GM23248 (cell line): Measurements from ENCODE around the gene RDH8. TPM values are rescaled to one million over a fixed set of nuclear protein-coding genes. Genes with fewer than 3 reads are reported as not detected.

Experiments
- DNase-seq: peaks from one replicate; pipeline ENCODE4 v3.0.0-alpha.2; 2015
- H2AFZ ChIP-seq: fragments of 200-600 bp; sonication (generic); 2 replicates; pipeline ENCODE4 v1.6.1; 2016; ENCODE audit warnings: antibody characterized with exemption
- H3F3A ChIP-seq: fragments of 200-600 bp; sonication (generic); 2 replicates; pipeline ENCODE4 v1.6.1; 2016; ENCODE audit warnings: mild to moderate bottlenecking, antibody characterized with exemption, mixed run types; ENCODE audit not compliant: insufficient read depth
- H3K27ac ChIP-seq: fragments of 200-600 bp; sonication (generic); 2 replicates; pipeline ENCODE4 v1.5.1; 2016; ENCODE audit warnings: mild to moderate bottlenecking
- H3K27me3 ChIP-seq: fragments of 200-600 bp; sonication (generic); replicated peaks from 2 replicates; pipeline ENCODE4 v1.6.1; 2016; ENCODE audit warnings: mild to moderate bottlenecking; ENCODE audit not compliant: insufficient read depth
- H3K36me3 ChIP-seq: fragments of 200-600 bp; sonication (generic); 2 replicates; pipeline ENCODE4 v1.6.1; 2016; ENCODE audit warnings: low read depth, mild to moderate bottlenecking
- H3K4me1 ChIP-seq: fragments of 200-600 bp; sonication (generic); 2 replicates; pipeline ENCODE4 v1.6.1; 2016; ENCODE audit warnings: mild to moderate bottlenecking; ENCODE audit not compliant: insufficient read depth
- H3K4me2 ChIP-seq: fragments of 200-600 bp; sonication (generic); one replicate; pipeline ENCODE4 v1.6.1; 2016; ENCODE audit warnings: mild to moderate bottlenecking; ENCODE audit not compliant: unreplicated experiment
- H3K4me3 ChIP-seq: fragments of 200-600 bp; sonication (generic); 2 replicates; pipeline ENCODE4 v1.5.1; 2016; ENCODE audit warnings: mild to moderate bottlenecking
- H3K79me2 ChIP-seq: fragments of 200-600 bp; sonication (generic); 2 replicates; pipeline ENCODE4 v1.6.1; 2016; ENCODE audit warnings: mild to moderate bottlenecking; ENCODE audit not compliant: insufficient read depth
- H3K9ac ChIP-seq: fragments of 200-600 bp; sonication (generic); 2 replicates; pipeline ENCODE4 v1.6.1; 2016; ENCODE audit warnings: mild to moderate bottlenecking
- H3K9me2 ChIP-seq: fragments of 200-600 bp; sonication (generic); 2 replicates; pipeline ENCODE4 v1.6.1; 2016; ENCODE audit warnings: mixed run types, mild to moderate bottlenecking, moderate library complexity; ENCODE audit not compliant: insufficient read depth
- H3K9me3 ChIP-seq: fragments of 200-600 bp; sonication (generic); one replicate; pipeline ENCODE4 v1.6.1; 2017; ENCODE audit warnings: low read depth
- H4K20me1 ChIP-seq: fragments of 200-600 bp; sonication (generic); 2 replicates; pipeline ENCODE4 v1.6.0; 2016; ENCODE audit not compliant: insufficient read depth
- EZH2 ChIP-seq: fragments of 200-600 bp; sonication (generic); IDR thresholded peaks from 2 replicates; pipeline ENCODE4 v1.6.1; 2018; ENCODE audit warnings: antibody characterized with exemption, mild to moderate bottlenecking; ENCODE audit not compliant: insufficient read depth, poor library complexity, severe bottlenecking
- EZH2phosphoT487 ChIP-seq: fragments of 200-600 bp; sonication (generic); IDR thresholded peaks from 2 replicates; pipeline ENCODE4 v1.6.1; 2018; ENCODE audit warnings: antibody characterized with exemption, moderate library complexity, mild to moderate bottlenecking, low read depth; ENCODE audit not compliant: insufficient read depth
- WGBS, 2 experiments: methylation state at CpG; one replicate each; pipeline ENCODE4 v1.1.6; 2015 to 2017; ENCODE audit warnings: low lambda C conversion rate in 2 of 2, low coverage in 1 of 2; ENCODE audit errors: missing lambda C conversion rate in 2 of 2; 5-methylcytosine and 5-hydroxymethylcytosine counted together
- in situ Hi-C: fragments of 300-500 bp; cut with MboI; formaldehyde crosslinking; loops from 2 replicates; pipeline ENCODE4 v1.15.0; 2020
- polyA plus RNA-seq: library from polyadenylated mRNA; unstranded; fragments of >200 nt; fragmentation: Nextera tagmentation; extraction: Ambion mirVana; gene quantifications from 2 replicates; pipeline ENCODE4 v1.2.1, GENCODE V29; 2016
- total RNA-seq: library from RNA; depleted of rRNA; stranded (reverse); fragments of >200 nt; shearing (Covaris generic); gene quantifications from 2 replicates; pipeline ENCODE4 v1.2.3, GENCODE V29; 2014

Gene RDH8
- total and polyA plus RNA-seq, 2 experiments from 2014 or later = 0.19 to 0.97 TPM

- Histone ChIP-seq H3F3A (no peaks in the 10 kb centered on the region), H4K20me1 (no peaks in the 10 kb centered on the region), H3K79me2 (no peaks in the 10 kb centered on the region), H3K9me3 (no peaks in the 10 kb centered on the region), H3K9ac (no peak overlapping the region), H3K4me2 (no peak overlapping the region), H3K27ac (no peak overlapping the region), H3K4me3 (no peak overlapping the region), H3K9me2 (no peaks in the 10 kb centered on the region), H3K36me3 (no peaks in the 10 kb centered on the region), H3K27me3 (no peaks in the 10 kb centered on the region), H3K4me1 (no peaks in the 10 kb centered on the region), H2AFZ (no peak overlapping the region)
- 78 to 81% methylated on average over 6 of the region's 6 CpGs for WGBS, 2 experiments
- no peak for DNase-seq
- TF ChIP-seq EZH2phosphoT487 (no peak), EZH2 (no peak)
- in situ Hi-C loops = no loop called here
These were observed 41.2 kb upstream of the RDH8 start for GRCh38 chr19:9972103-9972502.

GRCh38 chr19:9981406-9982260, 31.6 kb upstream of the RDH8 start:
- Histone ChIP-seq H3K27me3 (no peaks in the 10 kb centered on the region), H3K9ac (no peak overlapping the region), H3K9me2 (no peaks in the 10 kb centered on the region), H3K79me2 (no peaks in the 10 kb centered on the region), H3K27ac (no peak overlapping the region), H4K20me1 (no peaks in the 10 kb centered on the region), H3K36me3 (no peaks in the 10 kb centered on the region; the same call in 1 of the 2 replicates), H3K9me3 (no peaks in the 10 kb centered on the region), H3K4me2 (no peak overlapping the region), H2AFZ (no peak overlapping the region), H3K4me1 (peaks cover 5% of the 10 kb centered on the region), H3F3A (no peaks in the 10 kb centered on the region), H3K4me3 (no peak overlapping the region)
- 80 to 82% methylated on average over 8 of the region's 8 CpGs for WGBS, 2 experiments
- TF ChIP-seq EZH2 (no peak), EZH2phosphoT487 (no peak)
- in situ Hi-C loops = no loop called here
- peak; percentile 50 for DNase-seq

- in situ Hi-C loops = no loop called here
- Histone ChIP-seq H3K9me3 (no peaks in the 10 kb centered on the region), H3K9ac (peak overlapping the region; percentile 74), H3K79me2 (no peaks in the 10 kb centered on the region), H3K27me3 (no peaks in the 10 kb centered on the region), H3K9me2 (no peaks in the 10 kb centered on the region), H3K36me3 (0 out of 2 replicates have a peak, but pooled peaks cover 6% of the 10 kb centered on the region), H3K4me2 (peak overlapping the region; percentile 32), H2AFZ (peak overlapping the region; percentile 41; the same call in 1 of the 2 replicates), H3K4me1 (peaks cover 13% of the 10 kb centered on the region), H3F3A (peaks cover 17% of the 10 kb centered on the region), H3K4me3 (peak overlapping the region; percentile 29; the same call in 1 of the 2 replicates), H3K27ac (peak overlapping the region; percentile 70), H4K20me1 (no peaks in the 10 kb centered on the region)
- no peak for TF ChIP-seq EZH2phosphoT487
- no peak for TF ChIP-seq EZH2
- peak; percentile 81 for DNase-seq
- 22 to 32% methylated on average over 8 of the region's 8 CpGs for WGBS, 2 experiments
These were observed 26.4 kb upstream of the RDH8 start for GRCh38 chr19:9986787-9987281.

- in situ Hi-C loops = no loop called here
- H3K36me3 ChIP-seq = 0 out of 2 replicates have a peak, but pooled peaks cover 6% of the 10 kb centered on the region
- peaks cover 17% of the 10 kb centered on the region for H3F3A ChIP-seq
- H3K4me2 ChIP-seq = no peak overlapping the region
- TF ChIP-seq EZH2 (no peak), EZH2phosphoT487 (no peak)
- peaks cover 13% of the 10 kb centered on the region for H3K4me1 ChIP-seq
- no peaks in the 10 kb centered on the region for H3K27me3 ChIP-seq
- no peak overlapping the region for H3K27ac ChIP-seq
- no peak overlapping the region for H3K9ac ChIP-seq
- H3K9me2 ChIP-seq = no peaks in the 10 kb centered on the region
- no peak for DNase-seq
- no peak overlapping the region for H3K4me3 ChIP-seq
- 97% methylated on average over 3 of the region's 3 CpGs for WGBS, 2 experiments
- H2AFZ ChIP-seq = no peak overlapping the region
- H4K20me1 ChIP-seq = no peaks in the 10 kb centered on the region
- no peaks in the 10 kb centered on the region for H3K9me3 ChIP-seq
- H3K79me2 ChIP-seq = no peaks in the 10 kb centered on the region
These were observed 23.8 kb upstream of the RDH8 start for GRCh38 chr19:9989504-9989903.
